GM18909 (cell line): Measurements from ENCODE around the gene ME3.
A peak's percentile ranks its signal among the peaks of the same experiment; 100 is the strongest.

Source experiments
- ATAC-seq: cut with Tn5 transposase; IDR thresholded peaks from one replicate; pipeline ENCODE4 v1.9.1; 2021; ENCODE audit warnings: mild to moderate bottlenecking; ENCODE audit not compliant: unreplicated experiment, poor library complexity

ME3 gene

DNA sequence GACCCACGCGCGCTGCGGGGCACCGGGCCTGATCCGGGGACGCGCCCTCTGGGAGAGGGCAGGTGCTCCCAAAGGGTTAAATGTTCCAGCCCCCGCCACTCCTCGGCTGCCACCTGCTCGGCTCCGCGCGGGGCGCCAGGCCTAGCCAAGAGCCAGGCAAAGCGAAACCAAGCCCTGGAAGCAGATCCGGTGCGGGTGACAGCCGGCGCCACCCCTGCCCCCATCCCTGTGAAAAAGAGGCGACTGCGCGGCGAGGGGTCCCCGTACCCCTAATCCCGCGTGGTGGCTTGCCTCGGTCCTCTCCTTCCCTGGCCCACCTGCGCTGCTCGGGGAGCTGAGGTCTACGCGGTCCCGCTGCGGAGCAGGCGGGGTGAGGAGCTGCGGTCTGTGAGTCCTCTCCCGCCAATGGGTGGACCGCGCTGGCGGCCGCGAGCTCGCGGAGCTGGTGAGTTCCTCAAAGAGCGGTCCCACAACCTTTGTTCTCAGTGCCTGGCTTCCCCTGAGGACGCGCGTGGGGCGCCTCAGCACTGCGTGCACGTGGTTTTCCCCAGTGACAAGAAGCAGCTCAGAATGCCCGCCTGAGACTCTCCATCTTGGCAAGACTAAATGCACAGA is at the start of gene ME3:
Gene ME3 (minus strand): TSS at position 610 of the 615 bp plus-strand sequence.
- peak; percentile 74 for ATAC-seq

DNA sequence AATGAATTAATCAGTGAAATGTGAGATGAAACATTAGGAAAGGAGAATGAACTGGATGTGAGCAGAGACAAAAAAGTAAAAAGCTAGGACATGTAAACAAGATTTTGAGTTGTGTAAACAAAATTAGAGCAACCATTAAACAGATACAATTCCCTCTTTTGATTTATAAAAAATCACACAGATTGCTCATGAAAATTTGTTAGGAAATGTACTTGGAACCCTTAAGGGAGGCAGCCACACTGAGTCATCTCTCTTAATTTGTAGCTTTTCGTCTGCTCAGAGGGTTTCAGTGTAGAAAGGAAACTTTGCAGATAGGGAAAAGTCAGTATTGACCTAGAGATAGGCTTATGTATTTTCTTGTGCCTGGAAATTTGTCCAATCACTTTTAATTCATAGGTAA is 49.6 kb upstream of the ME3 start:
- no peak for ATAC-seq

DNA sequence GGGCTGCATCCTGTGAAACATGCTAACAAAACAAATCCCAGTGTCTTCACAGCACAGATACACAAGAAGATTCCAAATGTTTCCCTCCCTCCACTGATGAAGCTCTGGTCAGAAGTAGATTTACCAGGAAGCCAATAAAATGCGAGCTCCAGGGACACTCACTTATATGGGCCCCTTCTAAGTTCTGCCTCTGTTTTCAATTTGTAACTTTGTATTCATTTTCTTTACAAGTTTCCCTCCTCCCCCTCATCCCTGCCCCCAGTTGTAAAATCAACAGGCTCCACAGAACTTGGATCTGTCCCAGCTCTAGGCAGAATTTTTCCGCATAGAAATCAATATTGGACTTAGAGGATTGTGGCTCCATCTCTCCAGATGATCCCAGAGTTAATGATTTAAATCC is 48.1 kb upstream of the ME3 start:
- ATAC-seq, result no peak

DNA sequence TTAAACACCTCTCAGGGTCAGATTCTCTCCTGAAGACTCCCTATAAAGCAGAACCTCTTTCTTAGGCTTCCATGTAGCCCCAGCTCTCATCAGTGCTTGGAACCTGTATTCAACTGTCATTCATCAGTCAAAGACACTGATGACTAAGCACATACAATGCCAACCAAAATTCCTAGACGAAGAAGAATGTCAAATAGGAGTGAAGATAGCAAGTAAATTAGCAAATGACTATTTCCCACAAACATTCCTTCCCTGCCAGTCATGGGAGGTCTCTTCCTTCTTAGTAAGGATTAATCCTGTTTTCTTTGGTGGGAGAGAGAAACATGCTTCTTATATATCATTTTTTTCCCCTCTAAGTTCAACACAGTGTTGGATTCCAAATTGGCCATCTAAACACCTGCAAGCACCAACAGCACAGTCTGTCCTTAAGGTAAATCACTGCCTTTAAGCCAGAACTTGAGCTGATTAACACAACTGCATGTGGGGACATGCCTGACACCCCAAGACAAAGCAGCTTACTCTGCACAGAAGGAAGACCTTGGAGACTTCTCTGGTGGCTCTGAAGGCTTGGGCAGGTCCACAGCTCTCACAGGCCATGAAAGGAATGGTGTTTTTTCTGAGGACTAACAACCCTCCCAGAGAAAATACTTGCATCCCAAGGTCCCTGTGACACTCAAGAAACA is 47.5 kb upstream of the ME3 start:
- ATAC-seq, result no peak

DNA sequence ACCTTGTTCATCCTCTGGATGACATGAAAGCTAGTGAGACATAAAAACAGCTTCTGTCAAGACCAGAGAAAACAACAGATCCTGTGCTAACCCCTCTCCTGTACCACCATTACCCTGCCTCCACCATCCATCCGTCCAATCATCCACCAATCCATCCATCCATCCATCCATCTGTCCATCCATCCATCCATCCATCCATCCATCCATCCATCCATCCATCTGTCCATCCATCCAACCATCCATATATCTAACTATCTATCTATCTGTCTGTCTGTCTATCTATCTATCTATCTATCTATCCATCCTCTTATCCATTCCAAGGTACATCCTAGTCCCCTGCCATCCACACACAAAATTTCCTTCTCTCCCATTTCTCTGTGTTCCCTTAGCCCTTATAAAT is 46.6 kb upstream of the ME3 start:
- ATAC-seq, result no peak

DNA sequence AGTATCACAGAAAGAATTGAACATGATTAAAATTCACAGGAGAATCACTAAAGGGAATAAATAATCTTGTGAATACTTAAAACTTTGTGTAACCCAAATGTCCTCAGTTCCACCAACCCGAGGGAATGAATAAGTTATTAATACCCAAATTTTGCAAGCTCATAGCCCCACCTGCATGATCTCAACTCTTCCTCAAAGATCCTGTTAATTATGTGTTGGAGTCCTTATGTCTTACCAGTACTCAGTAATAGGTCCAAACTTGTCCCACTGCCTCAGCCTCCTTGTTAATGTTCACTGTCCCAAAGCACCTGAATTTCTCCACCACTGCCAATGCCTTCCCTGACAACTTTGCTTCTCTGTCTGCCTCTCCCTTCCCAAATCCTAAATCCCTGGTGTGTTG is 46.1 kb upstream of the ME3 start:
- ATAC-seq, result no peak

DNA sequence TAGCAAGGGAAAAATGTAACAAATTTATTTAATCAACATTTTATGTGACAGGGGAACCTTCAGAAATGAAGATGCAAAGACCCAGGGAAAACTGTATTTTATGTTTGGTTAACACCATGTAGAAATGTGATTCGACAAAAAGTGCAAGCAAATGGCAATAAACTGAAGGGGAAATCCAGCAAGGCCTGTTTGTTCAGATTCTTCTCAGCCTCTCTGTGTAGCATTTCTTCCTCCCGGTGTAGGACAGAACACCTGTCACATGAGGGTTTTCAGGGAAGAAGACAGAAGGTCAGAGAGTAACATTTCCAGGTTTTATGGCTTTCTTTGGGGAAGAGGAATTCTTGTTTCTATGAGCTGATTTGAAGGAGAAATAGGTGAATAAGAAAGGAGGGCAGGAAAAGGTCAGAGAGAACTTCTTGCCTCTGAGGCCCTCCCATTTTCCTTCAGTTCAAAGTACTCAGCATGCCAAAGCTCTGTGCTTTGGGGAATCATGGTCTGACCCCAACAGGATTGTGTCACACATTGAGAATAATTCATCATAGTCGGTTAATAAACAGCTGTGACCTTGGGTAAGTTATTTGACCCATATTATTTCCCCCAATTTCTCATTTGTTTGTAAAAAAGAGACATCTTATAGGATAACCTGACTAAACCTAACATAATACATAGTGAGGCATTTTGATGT is 45.5 kb upstream of the ME3 start:
- ATAC-seq, result no peak

DNA sequence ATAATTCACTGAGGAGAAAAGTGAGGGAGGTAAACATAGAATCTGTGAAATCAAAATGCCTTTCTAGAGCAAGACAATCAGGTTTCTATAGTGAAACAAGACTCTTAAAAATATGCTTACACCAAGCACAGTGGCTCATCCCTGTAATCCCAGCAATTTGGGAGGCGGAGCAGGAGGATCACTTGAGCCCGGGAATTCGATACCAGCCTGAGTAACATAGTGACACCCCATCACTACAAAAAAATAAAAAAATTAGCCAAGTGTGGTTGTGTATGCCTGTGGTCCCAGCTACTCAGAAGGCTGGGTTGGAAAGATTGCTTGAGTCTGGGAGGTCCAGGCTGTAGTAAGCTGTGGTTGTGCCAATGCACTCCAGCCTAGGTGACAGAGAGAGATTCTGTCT is 43.2 kb upstream of the ME3 start:
- no peak for ATAC-seq

DNA sequence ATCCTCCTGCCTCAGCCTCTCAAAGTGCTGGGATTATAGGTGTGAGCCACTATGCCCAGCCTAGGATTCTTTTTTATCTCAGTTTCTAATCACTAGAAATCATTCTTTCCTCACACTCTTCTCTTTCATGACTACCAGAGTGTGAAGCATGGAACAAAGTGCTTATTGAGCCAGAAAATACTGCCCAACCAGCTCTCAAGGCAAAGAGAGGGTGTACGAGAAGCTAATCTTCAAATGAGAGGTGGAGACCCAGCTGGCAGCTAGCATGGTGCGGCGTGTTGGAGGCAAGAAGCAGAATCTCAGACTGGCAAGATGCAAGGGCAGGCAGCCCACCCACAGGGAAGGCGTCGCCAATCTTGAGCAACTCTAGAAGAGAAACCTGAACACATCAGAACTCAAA is 41.1 kb upstream of the ME3 start:
- no peak for ATAC-seq

DNA sequence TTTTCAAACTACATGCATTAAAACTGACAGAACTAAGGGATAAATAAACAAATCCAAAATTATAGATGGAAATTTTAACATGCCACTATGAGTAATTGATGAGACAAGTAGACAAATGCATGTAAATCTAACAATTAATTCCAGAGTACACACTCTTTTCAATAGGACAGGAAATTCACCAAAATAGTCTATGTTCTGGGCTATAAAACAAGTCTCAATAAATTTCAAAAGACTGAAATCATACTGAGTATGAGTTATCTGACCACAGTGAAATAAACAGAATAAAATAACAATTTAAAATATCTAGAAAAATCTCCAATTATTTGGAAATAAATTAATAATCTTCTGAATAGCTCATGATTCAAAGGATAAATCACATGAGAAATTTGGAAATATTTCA is 38.5 kb upstream of the ME3 start:
- no peak for ATAC-seq

DNA sequence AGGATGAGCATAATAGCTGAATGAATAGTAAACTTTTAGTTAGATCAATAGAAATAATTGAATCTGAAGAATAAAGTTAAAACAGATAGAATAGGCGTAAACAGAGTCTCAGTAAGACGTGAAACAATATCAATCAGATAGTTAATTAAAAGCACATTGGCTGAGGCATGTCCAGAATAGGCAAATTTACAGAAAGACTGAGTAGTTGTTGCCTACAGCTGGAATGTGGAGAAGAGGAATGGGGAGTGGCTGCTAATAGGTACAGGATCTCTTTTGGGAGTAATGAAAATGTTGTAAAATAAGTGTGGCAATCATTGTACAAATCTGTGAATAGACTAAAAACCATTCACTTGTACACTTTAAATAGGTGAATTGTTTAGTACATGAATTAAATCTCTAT is 36.3 kb upstream of the ME3 start:
- ATAC-seq, result no peak

DNA sequence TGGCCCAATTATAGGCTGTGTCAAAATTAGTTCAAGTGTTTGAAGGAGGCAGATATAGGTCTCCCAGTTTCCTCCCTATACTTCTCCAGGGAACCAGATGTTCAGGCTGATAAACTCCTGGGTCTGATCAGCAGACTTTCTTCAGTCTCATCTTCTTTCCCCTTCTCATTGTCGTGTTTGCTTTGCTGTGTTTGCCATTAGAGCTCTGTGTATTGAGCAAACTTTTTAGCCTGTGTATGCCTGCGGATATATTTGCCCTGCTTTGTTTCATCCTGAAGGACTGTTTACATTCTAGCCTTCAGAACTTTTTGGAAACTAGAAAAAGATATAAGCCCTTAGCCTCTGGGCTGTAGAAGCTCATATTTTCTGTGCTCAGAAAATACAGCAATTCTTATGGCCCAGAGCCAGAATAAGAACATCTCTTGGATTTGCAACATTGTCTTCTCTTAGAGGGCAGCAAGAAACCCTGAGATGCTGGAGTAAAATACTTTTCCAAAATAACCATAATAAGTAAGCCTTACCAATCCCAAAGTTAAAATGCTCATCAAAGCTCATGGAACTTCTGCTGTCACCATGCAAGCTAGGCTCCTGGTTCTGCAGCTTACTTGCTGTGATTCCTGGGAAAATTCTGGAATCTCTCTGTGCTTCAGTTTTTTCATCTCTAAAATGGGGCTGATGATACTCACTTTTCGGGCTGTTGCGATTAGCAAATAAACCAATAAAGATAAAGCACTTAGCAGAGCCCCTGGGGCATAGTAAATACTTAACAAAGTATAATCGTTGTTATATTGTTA is 34.1 kb upstream of the ME3 start:
- ATAC-seq, result no peak

DNA sequence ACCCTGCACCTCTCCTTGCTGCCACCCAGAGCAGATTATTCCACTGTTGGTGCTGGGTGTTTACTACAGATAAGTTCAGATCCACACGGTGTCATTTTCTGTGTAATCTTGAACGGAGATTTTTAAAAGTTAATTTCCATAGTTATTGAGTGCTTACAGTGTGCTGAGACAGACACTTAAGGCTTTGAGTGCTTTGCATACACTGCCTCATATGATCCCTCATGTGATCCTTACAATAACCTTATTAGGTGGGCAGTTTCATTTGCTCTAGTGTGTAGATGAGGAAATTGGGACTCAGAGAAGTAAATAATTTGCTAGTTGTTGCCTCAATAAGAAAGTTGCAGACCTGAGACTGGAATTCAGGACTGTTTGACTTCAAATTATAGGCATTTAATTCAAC is 32.3 kb upstream of the ME3 start:
- ATAC-seq, result no peak

DNA sequence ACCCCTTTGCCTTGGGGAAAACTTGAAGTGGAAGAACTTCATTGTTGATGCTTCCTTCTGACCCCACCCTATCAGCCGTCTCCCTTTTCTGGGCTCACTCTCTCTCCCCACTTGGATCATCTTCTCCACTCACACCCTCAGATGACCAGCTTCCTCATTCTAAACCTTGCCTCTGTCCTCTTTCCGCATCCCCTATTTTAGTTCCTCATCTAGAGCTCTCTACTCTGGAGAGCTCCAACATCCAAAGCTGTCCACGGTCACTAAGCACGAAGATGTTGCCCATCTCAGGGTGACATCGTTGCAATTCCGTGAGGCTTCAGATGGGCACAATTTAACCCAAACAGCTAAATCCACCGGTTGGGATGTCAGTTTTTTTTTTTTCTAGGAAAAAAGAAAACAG is 31.6 kb upstream of the ME3 start:
- ATAC-seq, result no peak

DNA sequence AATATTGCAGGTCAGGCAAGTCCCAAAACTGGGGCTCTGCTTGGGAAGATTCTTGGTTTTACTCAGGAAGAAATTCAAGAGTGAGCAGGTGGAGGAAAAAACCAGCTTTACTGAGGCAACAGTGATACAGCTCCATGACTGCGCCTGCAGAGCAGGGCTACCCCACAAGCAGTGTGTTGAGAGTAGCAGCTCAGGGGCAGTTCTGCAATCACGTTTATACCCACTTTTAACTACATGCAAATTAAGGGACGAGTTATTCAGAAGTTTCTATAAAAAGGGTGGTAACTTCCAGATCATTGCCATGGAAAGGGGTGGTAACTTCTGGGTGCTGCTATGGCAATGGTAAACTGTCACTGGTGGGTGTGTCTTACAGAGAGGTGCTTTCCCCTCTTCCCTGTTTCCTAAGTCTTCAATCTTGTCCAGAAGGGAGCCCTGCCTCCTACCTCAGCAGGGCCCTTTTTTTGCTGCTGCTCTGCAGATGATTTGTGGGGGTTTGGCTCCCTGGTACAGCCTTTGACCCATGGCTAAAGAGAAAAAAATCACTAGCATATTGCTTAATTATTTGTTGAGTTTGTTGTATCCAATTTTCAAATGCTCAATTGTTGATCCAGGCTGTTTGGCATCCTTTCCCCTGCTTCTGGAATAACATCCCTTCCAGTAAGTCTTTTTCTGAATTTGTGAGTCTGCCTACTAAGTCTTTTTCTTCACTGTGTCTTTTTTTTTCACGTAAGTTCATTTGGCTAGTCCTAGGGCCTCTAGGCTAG is 30.0 kb upstream of the ME3 start:
- no peak for ATAC-seq

DNA sequence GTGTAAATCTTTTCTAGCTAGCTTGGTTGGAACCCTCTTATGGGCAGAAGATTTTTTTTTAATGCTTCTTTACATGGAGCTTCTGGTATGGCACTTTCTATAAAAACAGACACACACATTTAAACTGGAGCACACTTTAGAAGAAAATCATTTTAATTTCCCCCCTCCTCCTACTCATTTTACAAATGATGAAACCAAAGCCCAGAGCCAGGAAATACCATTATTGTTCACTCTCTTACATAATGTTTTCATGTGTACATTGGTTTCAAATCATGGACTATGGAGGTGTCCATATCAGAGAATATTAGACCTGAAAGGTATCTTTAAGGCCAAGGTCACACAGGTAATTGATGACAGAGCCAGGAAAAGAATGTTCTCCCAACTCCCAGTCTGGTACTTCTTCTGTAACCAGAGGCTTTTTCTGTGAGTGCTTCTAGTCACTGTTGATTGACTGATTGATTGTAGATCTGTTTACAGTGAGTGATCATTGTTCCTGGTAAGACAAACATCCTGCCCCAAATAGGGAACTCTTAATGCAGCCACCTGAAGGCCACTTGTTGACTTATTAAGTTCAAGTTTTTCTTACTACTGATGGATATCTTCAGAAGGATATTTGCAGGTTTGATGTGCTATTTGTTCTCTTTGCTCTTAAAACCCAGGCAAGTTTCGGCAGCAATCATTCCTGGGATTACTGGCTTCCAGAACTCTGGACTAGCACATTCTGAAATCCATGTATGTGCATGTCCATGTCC is 26.8 kb upstream of the ME3 start:
- no peak for ATAC-seq

DNA sequence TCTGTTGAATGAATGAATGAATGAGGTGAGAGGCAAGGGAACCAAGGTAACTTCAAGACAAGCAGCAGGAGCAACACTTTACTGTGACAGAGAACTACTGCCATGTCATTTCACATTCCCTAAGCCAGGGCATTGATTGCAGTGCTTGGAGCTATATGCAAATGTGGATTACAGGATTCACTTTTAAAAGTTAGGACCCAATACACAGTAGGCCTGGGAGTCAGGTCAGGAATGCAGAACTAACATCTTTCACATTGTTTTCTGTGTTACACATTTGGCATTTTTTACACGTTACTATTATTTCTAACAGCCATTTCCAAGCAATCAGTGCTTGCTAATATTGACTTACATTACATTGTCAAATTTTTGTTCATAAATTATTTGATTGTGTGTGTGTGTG is 26.2 kb upstream of the ME3 start:
- ATAC-seq, result no peak

DNA sequence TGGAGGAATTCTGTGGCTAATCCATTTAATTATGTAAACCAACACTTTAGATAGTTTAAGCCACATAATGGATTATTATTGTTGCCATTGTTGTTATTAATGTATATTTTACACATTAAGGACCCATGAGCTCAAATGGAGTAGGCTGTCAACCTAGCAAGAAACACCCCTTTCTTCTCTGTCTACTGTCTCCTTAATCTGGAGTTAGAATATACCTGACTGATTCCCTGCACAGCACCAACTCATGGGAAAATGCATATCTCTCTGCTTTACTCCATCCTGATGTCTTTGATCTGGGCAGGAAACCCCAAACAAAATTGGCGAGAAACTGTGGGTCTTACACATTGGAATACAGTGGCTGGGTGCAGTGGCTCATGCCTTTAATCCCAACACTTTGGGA is 24.0 kb upstream of the ME3 start:
- no peak for ATAC-seq

DNA sequence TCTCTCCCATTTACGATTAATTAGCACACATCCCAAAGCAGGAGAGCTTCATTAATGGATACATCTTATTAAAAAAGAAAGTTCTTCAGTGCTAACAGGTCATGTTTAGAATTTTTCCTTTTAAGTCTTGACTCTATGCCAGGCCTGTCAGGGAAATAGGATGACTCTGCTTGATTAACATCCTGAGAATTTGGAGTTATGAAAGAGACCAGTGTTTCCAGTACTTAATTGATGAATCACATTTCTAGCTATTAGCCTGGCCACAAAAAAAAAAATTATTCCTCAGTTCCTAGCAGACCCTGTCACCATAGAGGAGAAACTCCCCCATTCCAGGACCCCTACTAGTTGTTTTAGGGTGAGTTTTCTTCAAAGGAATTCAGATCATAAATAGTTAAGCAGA is 23.6 kb upstream of the ME3 start:
- no peak for ATAC-seq

DNA sequence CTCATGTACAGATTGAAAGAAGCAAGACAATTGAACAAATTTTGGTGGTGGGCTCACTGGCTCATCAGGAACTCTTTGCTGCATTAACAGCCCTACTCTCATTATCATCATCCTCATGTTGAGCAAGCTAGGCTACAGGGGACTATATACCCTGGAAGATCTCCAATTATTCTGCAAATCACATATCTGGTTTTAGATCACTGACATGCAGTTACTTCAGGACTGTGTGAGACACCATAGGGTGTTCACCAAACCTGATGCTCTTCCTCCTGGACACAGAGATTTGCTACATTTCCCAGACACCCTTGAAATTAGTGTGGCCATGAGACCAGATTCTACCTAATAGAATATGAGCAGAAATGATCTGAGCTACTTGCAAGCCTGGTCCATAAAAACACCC is 23.0 kb upstream of the ME3 start:
- ATAC-seq, result no peak
